ENCODE measurements around the gene IL6ST. TPM values are rescaled to one million over a fixed set of nuclear protein-coding genes. Genes with fewer than 3 reads are reported as not detected.
"Not testable (repeated sequence)": the region's sequence is repeated elsewhere in the genome, so short reads cannot be mapped to it uniquely, and the experiment has no call there.

Gene IL6ST
- total RNA-seq, 1 donor from 2014 or later, result 67.2 TPM

DNA sequence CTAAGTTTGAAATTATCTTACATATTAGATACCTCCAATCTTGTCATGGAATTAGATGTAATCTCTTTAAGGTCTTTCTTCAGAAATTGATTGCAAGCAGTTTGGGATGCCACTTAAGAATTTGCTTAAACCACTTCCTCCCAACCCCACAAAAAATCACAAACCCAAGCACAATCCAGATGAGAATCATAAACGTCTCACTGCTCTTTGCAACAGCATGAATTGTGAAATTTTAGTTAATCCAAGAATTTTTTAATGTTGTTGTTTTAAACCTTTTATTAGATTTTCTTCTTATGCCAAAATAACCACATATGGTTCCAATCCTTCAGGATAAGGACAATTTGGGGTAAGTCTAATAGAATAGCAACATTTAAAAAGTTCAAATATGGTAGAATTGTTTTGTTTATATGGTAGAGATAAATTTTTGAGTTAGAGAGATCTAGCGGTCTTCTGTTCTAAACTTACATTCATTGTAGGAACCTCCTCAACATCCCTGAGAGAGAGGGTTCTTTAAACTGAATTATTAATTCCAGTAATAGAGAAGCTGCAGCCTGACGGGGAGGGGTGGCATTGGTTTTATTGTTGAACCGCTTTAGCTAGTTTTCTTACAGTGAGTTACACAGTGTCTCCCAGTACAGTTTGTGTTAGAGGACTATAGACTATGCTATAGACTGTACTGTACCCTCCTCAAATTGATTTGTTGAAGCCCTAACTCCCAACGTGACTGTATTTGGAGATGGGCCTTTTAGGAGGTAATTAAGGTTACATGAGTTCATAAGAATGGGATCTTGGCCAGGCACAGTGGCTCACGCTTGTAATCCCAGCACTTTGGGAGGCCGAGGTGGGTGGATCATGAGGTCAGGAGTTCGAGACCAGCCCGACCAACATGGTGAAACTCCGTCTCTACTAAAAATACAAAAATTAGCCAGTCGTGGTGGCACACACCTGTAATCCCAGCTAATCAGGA lies 24.8 kb upstream of the IL6ST start:
- H3K36me3 Mint-ChIP-seq (ENCODE audit: low read depth), result peaks cover 11% of the 10 kb centered on the region
- intact Hi-C loops (cut with micrococcal nuclease), result loop anchor here (1.0 kb wide), 2 partner anchors 8 to 24 kb away; no protein-coding TSS in a partner anchor
- no peak for DNase-seq (ENCODE audit: low spot score)
- H3K4me3 Mint-ChIP-seq (ENCODE audit: low read depth), result peak overlapping the region; percentile 30
- H3K27me3 Mint-ChIP-seq (ENCODE audit: low read depth), result peaks cover 21% of the 10 kb centered on the region
- peak overlapping the region; percentile 18 for H3K27ac Mint-ChIP-seq
- H3K4me1 Mint-ChIP-seq (ENCODE audit: low read depth), result peaks cover 20% of the 10 kb centered on the region
- H3K9me3 Mint-ChIP-seq, result peaks cover 15% of the 10 kb centered on the region

GRCh38 chr5:56018832-56019231 lies 24.1 kb upstream of the IL6ST start:
- no peak overlapping the region for H3K4me3 Mint-ChIP-seq (ENCODE audit: low read depth)
- H3K36me3 Mint-ChIP-seq (ENCODE audit: low read depth), result peaks cover 11% of the 10 kb centered on the region
- peak overlapping the region; percentile 18 for H3K27ac Mint-ChIP-seq
- H3K9me3 Mint-ChIP-seq, result peaks cover 15% of the 10 kb centered on the region
- intact Hi-C loops (cut with micrococcal nuclease), result loop anchor here (1.0 kb wide), 2 partner anchors 8 to 24 kb away; no protein-coding TSS in a partner anchor
- DNase-seq (ENCODE audit: low spot score), result no peak
- H3K4me1 Mint-ChIP-seq (ENCODE audit: low read depth), result peaks cover 18% of the 10 kb centered on the region
- H3K27me3 Mint-ChIP-seq (ENCODE audit: low read depth), result peaks cover 17% of the 10 kb centered on the region

- H3K9me3 Mint-ChIP-seq; H3K27ac Mint-ChIP-seq; H3K36me3 Mint-ChIP-seq (ENCODE audit: low read depth); H3K27me3 Mint-ChIP-seq (ENCODE audit: low read depth); DNase-seq (ENCODE audit: low spot score); H3K4me3 Mint-ChIP-seq (ENCODE audit: low read depth); intact Hi-C loops (cut with micrococcal nuclease): not testable (repeated sequence)
- peaks cover 36% of the 10 kb centered on the region for H3K4me1 Mint-ChIP-seq (ENCODE audit: low read depth)
Observed at GRCh38 chr5:56014701-56015100, 19.9 kb upstream of the IL6ST start.

DNA sequence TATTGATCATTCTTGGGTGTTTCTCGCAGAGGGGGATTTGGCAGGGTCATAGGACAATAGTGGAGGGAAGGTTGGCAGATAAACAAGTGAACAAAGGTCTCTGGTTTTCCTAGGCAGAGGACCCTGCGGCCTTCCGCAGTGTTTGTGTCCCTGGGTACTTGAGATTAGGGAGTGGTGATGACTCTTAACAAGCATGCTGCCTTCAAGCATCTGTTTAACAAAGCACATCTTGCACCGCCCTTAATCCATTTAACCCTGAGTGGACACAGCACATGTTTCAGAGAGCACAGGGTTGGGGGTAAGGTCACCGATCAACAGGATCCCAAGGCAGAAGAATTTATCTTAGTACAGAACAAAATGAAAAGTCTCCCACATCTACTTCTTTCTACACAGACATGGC lies 19.2 kb upstream of the IL6ST start:
- intact Hi-C loops (cut with micrococcal nuclease); DNase-seq (ENCODE audit: low spot score); H3K36me3 Mint-ChIP-seq (ENCODE audit: low read depth); H3K9me3 Mint-ChIP-seq; H3K4me3 Mint-ChIP-seq (ENCODE audit: low read depth); H3K27me3 Mint-ChIP-seq (ENCODE audit: low read depth); H3K27ac Mint-ChIP-seq: not testable (repeated sequence)
- peaks cover 29% of the 10 kb centered on the region for H3K4me1 Mint-ChIP-seq (ENCODE audit: low read depth)

GRCh38 chr5:56012281-56012963 lies 17.7 kb upstream of the IL6ST start:
- peak; percentile 57 for DNase-seq (ENCODE audit: low spot score)
- Mint-ChIP-seq H3K4me3 (ENCODE audit: low read depth) (peak overlapping the region; percentile 19), H3K36me3 (ENCODE audit: low read depth) (peaks cover 8% of the 10 kb centered on the region), H3K27ac (peak overlapping the region; percentile 86), H3K4me1 (ENCODE audit: low read depth) (peaks cover 29% of the 10 kb centered on the region), H3K27me3 (ENCODE audit: low read depth) (peaks cover 5% of the 10 kb centered on the region), H3K9me3 (peaks cover 7% of the 10 kb centered on the region)
- intact Hi-C loops (cut with micrococcal nuclease), result loop anchor here (1.0 kb wide), 4 partner anchors 15 to 48 kb away; no protein-coding TSS in a partner anchor

- Mint-ChIP-seq H3K27ac (peak overlapping the region; percentile 86), H3K9me3 (peaks cover 7% of the 10 kb centered on the region), H3K4me1 (ENCODE audit: low read depth) (peaks cover 30% of the 10 kb centered on the region), H3K4me3 (ENCODE audit: low read depth) (peak overlapping the region; percentile 19), H3K27me3 (ENCODE audit: low read depth) (peaks cover 6% of the 10 kb centered on the region), H3K36me3 (ENCODE audit: low read depth) (peaks cover 8% of the 10 kb centered on the region)
- intact Hi-C loops (cut with micrococcal nuclease), result loop anchor here (1.0 kb wide), 4 partner anchors 15 to 48 kb away; no protein-coding TSS in a partner anchor
- no peak for DNase-seq (ENCODE audit: low spot score)
Observed at GRCh38 chr5:56011835-56012234, 17.1 kb upstream of the IL6ST start.

- Mint-ChIP-seq H3K4me3 (ENCODE audit: low read depth) (no peak overlapping the region), H3K36me3 (ENCODE audit: low read depth) (no peaks in the 10 kb centered on the region), H3K27ac (no peak overlapping the region), H3K27me3 (ENCODE audit: low read depth) (peaks cover 9% of the 10 kb centered on the region), H3K9me3 (no peaks in the 10 kb centered on the region), H3K4me1 (ENCODE audit: low read depth) (peaks cover 41% of the 10 kb centered on the region)
- intact Hi-C loops (cut with micrococcal nuclease), result no loop called here
- no peak for DNase-seq (ENCODE audit: low spot score)
Observed at GRCh38 chr5:56010431-56010830, 15.7 kb upstream of the IL6ST start.

GRCh38 chr5:56006600-56006999 lies 11.8 kb upstream of the IL6ST start:
- intact Hi-C loops (cut with micrococcal nuclease), result no loop called here
- Mint-ChIP-seq H3K36me3 (ENCODE audit: low read depth) (peaks cover 3% of the 10 kb centered on the region), H3K4me3 (ENCODE audit: low read depth) (no peak overlapping the region)

DNA sequence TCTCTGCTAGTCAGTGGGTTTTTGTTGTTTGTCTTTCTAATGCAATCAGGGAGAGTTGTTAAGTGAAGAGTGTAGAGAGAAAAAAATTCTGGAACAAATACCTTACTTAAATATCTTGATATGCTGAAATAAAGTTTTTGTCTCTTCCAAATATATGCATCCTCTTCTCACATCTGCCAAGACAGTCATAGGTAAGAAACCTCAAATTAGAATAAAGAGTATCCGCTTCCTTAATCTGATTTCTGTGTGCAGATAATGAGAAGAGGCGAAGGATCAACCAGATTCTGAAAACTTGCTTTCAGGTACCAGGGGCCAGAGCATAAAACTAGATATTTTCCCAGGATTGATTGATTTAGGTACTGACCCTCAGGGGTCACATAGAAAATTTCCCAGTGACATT lies 11.3 kb upstream of the IL6ST start:
- H3K36me3 Mint-ChIP-seq (ENCODE audit: low read depth), result peaks cover 3% of the 10 kb centered on the region
- intact Hi-C loops (cut with micrococcal nuclease), result no loop called here

More at GRCh38 chr5:56006600-56006999, 11.8 kb upstream of the IL6ST start:
- no peak overlapping the region for H3K27ac Mint-ChIP-seq
- H3K9me3 Mint-ChIP-seq, result peaks cover 15% of the 10 kb centered on the region
- peaks cover 20% of the 10 kb centered on the region for H3K27me3 Mint-ChIP-seq (ENCODE audit: low read depth)
- peaks cover 24% of the 10 kb centered on the region for H3K4me1 Mint-ChIP-seq (ENCODE audit: low read depth)
- DNase-seq (ENCODE audit: low spot score), result no peak

GRCh38 chr5:56004874-56005273 lies 10.1 kb upstream of the IL6ST start:
- intact Hi-C loops (cut with micrococcal nuclease), result no loop called here
- H3K36me3 Mint-ChIP-seq (ENCODE audit: low read depth), result peaks cover 3% of the 10 kb centered on the region
- no peak for DNase-seq (ENCODE audit: low spot score)
- peaks cover 16% of the 10 kb centered on the region for H3K9me3 Mint-ChIP-seq
- no peak overlapping the region for H3K4me3 Mint-ChIP-seq (ENCODE audit: low read depth)
- H3K27me3 Mint-ChIP-seq (ENCODE audit: low read depth), result peaks cover 17% of the 10 kb centered on the region
- no peak overlapping the region for H3K27ac Mint-ChIP-seq
- peaks cover 16% of the 10 kb centered on the region for H3K4me1 Mint-ChIP-seq (ENCODE audit: low read depth)

More for the DNA sequence above, 11.3 kb upstream of the IL6ST start:
- Mint-ChIP-seq H3K27me3 (ENCODE audit: low read depth) (peaks cover 20% of the 10 kb centered on the region), H3K4me3 (ENCODE audit: low read depth) (no peak overlapping the region), H3K4me1 (ENCODE audit: low read depth) (peaks cover 21% of the 10 kb centered on the region), H3K9me3 (peaks cover 16% of the 10 kb centered on the region), H3K27ac (no peak overlapping the region)
- DNase-seq (ENCODE audit: low spot score), result no peak

DNA sequence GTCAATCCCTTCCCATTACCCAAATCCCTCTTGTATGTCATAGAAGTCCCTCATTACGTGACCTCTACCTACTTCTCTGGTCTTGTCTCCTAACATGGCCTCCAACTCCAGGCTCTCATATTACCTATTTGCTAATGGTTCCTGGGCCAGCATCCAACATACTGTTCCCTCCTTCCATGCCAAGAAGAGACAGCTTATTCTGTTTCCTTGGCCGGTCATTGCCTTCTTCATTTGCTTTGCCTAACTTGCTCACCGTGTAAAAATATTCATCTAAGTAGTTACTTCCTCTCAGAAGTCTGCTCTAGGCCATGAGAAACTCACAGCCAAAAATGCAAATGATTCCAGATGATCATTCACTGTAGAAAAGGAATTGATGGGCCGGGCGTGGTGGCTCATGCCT lies 8.9 kb upstream of the IL6ST start:
- H3K27me3 Mint-ChIP-seq (ENCODE audit: low read depth), result peaks cover 17% of the 10 kb centered on the region
- DNase-seq (ENCODE audit: low spot score), result no peak
- H3K27ac Mint-ChIP-seq, result no peak overlapping the region
- H3K9me3 Mint-ChIP-seq, result peaks cover 16% of the 10 kb centered on the region
- intact Hi-C loops (cut with micrococcal nuclease), result no loop called here
- H3K36me3 Mint-ChIP-seq (ENCODE audit: low read depth), result peaks cover 3% of the 10 kb centered on the region
- H3K4me1 Mint-ChIP-seq (ENCODE audit: low read depth), result peaks cover 16% of the 10 kb centered on the region
- H3K4me3 Mint-ChIP-seq (ENCODE audit: low read depth), result no peak overlapping the region

GRCh38 chr5:56003179-56003578 lies 8.4 kb upstream of the IL6ST start:
- Mint-ChIP-seq H3K36me3 (ENCODE audit: low read depth) (peaks cover 3% of the 10 kb centered on the region), H3K4me3 (ENCODE audit: low read depth) (no peak overlapping the region), H3K4me1 (ENCODE audit: low read depth) (peaks cover 18% of the 10 kb centered on the region), H3K27me3 (ENCODE audit: low read depth) (peaks cover 17% of the 10 kb centered on the region), H3K27ac (no peak overlapping the region), H3K9me3 (peaks cover 16% of the 10 kb centered on the region)
- DNase-seq (ENCODE audit: low spot score), result no peak
- intact Hi-C loops (cut with micrococcal nuclease), result no loop called here

All from activated T-helper 2 cell treated with anti-CD3 and anti-CD28 coated beads, Interferon-gamma antibody, Interleukin-2, Interleukin-4, amounts not matched to agents 10 μg/mL and 5 μg/mL and 100 μg/mL, durations not matched to agents 14 hours and 24 hours and 36 hours (primary cell).